ENCODE results near the gene PEX7.
"Not testable (repeated sequence)": the region's sequence is repeated elsewhere in the genome, so short reads cannot be mapped to it uniquely, and the experiment has no call there.

The PEX7 gene

DNA sequence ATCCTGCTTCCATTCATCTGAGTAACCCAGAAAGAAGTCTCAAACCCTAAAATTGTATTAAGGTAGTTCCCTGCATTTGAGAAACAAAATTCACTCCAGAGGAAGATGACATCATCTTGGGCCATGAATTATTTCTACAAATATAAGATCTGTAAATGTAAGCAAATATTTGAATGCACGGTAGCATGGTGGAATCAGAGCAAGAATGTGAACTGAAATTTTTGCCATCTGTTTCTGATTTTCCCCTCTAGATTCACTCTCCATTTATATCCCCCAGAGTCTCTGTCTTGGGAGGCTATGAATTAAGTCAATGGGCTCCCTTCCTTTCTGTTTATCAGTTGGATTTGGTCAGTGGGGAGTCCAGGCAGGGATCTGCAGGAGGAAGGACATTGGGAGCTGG lies 24.3 kb upstream of the PEX7 start:
- no peaks in the 10 kb centered on the region for H3K36me3 ChIP-seq (ENCODE audit: control insufficient read depth, insufficient read depth, low read length)
- no peak overlapping the region for H3K4me3 ChIP-seq (replicated peaks; ENCODE audit: low read depth, low read length)
- DNase-seq (ENCODE audit: extremely low read depth, insufficient read length): no peak
- H3K27me3 ChIP-seq (replicated peaks; ENCODE audit: control insufficient read depth, insufficient read depth, low read length): no peaks in the 10 kb centered on the region
- TF ChIP-seq, protein P1, sequence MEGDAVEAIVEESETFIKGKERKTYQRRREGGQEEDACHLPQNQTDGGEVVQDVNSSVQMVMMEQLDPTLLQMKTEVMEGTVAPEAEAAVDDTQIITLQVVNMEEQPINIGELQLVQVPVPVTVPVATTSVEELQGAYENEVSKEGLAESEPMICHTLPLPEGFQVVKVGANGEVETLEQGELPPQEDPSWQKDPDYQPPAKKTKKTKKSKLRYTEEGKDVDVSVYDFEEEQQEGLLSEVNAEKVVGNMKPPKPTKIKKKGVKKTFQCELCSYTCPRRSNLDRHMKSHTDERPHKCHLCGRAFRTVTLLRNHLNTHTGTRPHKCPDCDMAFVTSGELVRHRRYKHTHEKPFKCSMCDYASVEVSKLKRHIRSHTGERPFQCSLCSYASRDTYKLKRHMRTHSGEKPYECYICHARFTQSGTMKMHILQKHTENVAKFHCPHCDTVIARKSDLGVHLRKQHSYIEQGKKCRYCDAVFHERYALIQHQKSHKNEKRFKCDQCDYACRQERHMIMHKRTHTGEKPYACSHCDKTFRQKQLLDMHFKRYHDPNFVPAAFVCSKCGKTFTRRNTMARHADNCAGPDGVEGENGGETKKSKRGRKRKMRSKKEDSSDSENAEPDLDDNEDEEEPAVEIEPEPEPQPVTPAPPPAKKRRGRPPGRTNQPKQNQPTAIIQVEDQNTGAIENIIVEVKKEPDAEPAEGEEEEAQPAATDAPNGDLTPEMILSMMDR (IDR thresholded peaks at IDR 0.05; ENCODE audit: insufficient read depth, low read length, poor library complexity, severe bottlenecking): no peak

DNA sequence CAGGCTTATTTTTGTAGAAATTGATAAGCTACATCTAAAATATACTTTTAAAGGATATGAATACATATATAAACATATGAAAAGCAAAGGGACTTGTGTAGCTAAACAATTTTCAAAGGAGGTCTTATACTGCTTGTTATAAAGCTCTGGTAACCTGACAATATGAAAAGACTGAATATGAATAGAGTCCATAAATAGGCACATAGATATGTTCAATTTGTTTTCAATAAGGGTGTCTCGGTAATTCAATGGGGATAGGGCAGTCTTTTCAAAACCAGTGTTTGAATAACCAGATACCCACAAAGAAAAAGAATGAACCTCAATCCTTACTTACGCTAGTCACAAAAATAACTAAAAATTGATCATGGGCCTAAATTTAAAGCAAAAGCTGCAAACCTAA lies 20.8 kb upstream of the PEX7 start:
- no peaks in the 10 kb centered on the region for H3K36me3 ChIP-seq (ENCODE audit: control insufficient read depth, insufficient read depth, low read length)
- no peaks in the 10 kb centered on the region for H3K27me3 ChIP-seq (replicated peaks; ENCODE audit: control insufficient read depth, insufficient read depth, low read length)
- no peak overlapping the region for H3K4me3 ChIP-seq (replicated peaks; ENCODE audit: low read depth, low read length)
- TF ChIP-seq, protein P1 (IDR thresholded peaks at IDR 0.05; ENCODE audit: insufficient read depth, low read length, poor library complexity, severe bottlenecking): no peak
- DNase-seq (ENCODE audit: extremely low read depth, insufficient read length): no peak

DNA sequence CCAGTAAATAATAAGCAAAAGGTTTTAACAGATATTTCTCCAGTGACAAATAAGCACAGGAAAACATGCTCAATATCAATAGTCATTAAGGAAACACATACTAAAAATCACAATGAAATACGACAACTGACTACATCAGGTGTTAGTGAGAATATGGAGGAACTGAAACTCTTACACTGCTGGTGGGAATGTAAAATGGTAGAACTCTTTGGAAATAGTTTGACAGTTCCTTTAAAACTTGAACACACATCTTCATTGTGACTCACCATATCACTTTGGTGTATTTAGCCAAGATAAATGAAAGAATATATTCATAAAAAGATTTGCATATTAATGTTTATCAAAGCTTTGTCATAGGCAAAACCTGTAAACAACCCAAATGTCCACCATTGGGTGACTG lies 18.8 kb upstream of the PEX7 start:
- no peak for DNase-seq (ENCODE audit: extremely low read depth, insufficient read length)
- TF ChIP-seq, protein P1 (IDR thresholded peaks at IDR 0.05; ENCODE audit: insufficient read depth, low read length, poor library complexity, severe bottlenecking): no peak
- Histone ChIP-seq H3K27me3 (replicated peaks; ENCODE audit: control insufficient read depth, insufficient read depth, low read length) (no peaks in the 10 kb centered on the region), H3K4me3 (replicated peaks; ENCODE audit: low read depth, low read length) (no peak overlapping the region), H3K36me3 (ENCODE audit: control insufficient read depth, insufficient read depth, low read length) (no peaks in the 10 kb centered on the region)

DNA sequence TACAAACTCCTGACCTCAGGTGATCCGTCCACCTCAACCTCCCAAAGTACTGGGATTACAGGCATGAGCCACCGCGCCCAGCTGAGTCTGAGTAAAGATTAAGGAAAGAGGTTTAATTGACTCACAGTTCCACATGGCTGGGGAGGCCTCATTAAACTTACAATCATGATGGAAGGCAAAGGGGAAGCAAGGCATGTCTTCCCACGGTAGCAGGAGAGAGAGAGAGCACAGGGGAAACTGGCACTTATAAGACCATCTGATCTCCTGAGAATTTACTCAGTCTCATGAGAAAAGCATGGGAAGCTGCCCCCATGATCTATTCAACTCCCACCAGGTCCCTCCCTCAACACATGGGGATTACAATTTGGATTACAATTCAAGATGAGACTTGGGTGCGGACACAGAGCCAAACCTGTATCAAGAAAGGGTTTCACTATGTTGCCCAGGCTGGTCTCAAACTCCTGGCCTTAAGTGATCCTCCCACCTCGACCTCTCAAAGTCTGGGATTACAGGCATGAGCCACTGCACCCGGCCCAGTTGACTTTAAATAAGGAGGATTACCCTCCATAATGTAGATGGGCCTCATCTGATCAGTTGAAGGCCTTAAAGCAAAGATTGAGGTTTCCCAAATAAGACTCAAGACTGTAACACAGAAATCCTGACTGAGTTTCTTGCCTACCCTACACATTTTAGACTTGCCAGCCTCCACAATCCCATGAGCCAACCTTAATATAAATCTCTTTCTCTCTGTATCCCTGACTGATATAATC lies 13.1 kb upstream of the PEX7 start:
- DNase-seq (ENCODE audit: extremely low read depth, insufficient read length): no peak
- H3K4me3 ChIP-seq (replicated peaks; ENCODE audit: low read depth, low read length): no peak overlapping the region
- H3K27me3 ChIP-seq (replicated peaks; ENCODE audit: control insufficient read depth, insufficient read depth, low read length): no peaks in the 10 kb centered on the region
- TF ChIP-seq, protein P1 (IDR thresholded peaks at IDR 0.05; ENCODE audit: insufficient read depth, low read length, poor library complexity, severe bottlenecking): no peak
- no peaks in the 10 kb centered on the region for H3K36me3 ChIP-seq (ENCODE audit: control insufficient read depth, insufficient read depth, low read length)

DNA sequence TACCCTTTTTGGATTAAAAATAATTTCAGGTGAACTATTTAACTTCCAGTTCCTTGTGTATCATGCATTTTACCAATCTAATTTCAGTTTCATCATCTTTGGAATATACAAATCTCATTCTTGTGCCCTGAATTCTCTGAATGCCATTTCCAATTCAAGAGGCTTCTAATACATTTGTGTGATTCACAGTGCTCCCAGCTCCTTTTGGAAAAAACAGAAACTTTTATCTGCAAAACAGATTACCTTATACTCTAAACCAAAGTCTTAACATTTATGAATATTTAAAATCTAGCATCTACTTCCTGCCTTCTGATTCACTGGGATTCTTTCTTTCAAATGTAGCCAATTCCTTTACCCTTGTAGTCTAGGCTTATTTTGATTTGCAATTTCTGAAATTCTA lies 11.1 kb upstream of the PEX7 start:
- Histone ChIP-seq H3K4me3 (replicated peaks; ENCODE audit: low read depth, low read length) (no peak overlapping the region), H3K27me3 (replicated peaks; ENCODE audit: control insufficient read depth, insufficient read depth, low read length) (no peaks in the 10 kb centered on the region), H3K36me3 (ENCODE audit: control insufficient read depth, insufficient read depth, low read length) (no peaks in the 10 kb centered on the region)
- TF ChIP-seq, protein P1 (IDR thresholded peaks at IDR 0.05; ENCODE audit: insufficient read depth, low read length, poor library complexity, severe bottlenecking): no peak
- no peak for DNase-seq (ENCODE audit: extremely low read depth, insufficient read length)

DNA sequence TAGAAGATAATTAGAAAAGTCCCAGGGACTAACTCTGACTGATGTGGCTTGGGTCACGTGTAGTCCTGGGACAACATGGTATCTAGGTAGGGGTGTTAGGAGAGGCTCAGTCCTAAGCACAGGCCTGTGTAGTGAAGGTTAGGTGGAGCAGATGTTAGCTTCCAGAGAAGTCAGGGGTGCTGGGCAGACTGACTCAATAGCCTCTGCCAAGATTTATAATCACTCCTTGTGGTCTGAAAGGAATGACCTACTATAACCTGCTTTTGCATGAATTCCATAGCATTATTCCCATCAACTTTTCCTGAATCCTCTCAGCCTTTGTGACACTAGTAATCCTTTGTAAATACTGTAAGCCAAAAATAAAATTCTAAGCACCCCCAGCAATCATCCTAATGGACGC lies 10.2 kb upstream of the PEX7 start:
- DNase-seq (ENCODE audit: extremely low read depth, insufficient read length): no peak
- TF ChIP-seq, protein P1 (IDR thresholded peaks at IDR 0.05; ENCODE audit: insufficient read depth, low read length, poor library complexity, severe bottlenecking): no peak
- Histone ChIP-seq H3K4me3 (replicated peaks; ENCODE audit: low read depth, low read length) (no peak overlapping the region), H3K36me3 (ENCODE audit: control insufficient read depth, insufficient read depth, low read length) (no peaks in the 10 kb centered on the region), H3K27me3 (replicated peaks; ENCODE audit: control insufficient read depth, insufficient read depth, low read length) (no peaks in the 10 kb centered on the region)

DNA sequence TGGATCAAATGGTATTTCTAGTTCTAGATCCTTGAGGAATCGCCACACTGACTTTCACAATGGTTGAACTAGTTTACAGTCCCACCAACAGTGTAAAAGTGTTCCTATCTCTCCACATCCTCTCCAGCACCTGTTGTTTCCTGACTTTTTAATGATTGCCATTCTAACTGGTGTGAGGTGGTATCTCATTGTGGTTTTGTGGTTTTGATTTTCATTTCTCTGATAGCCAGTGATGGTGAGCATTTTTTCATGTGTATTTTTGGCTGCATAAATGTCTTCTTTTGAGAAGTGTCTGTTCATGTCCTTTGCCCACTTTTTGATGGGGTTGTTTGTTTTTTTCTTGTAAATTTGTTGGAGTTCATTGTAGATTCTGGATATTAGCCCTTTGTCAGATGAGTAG lies 6.8 kb upstream of the PEX7 start:
- H3K4me3 ChIP-seq (replicated peaks; ENCODE audit: low read depth, low read length); H3K36me3 ChIP-seq (ENCODE audit: control insufficient read depth, insufficient read depth, low read length); DNase-seq (ENCODE audit: extremely low read depth, insufficient read length); H3K27me3 ChIP-seq (replicated peaks; ENCODE audit: control insufficient read depth, insufficient read depth, low read length): not testable (repeated sequence)

Data from GM06990 (cell line).